Measurements from ENCODE around the gene RAPGEF2.
"Not testable (repeated sequence)": the region's sequence is repeated elsewhere in the genome, so short reads cannot be mapped to it uniquely, and the experiment has no call there.

The RAPGEF2 gene

GRCh38 chr4:159106636-159107035, 3.8 kb downstream of the RAPGEF2 start:
- H3K9me3 Mint-ChIP-seq = no peaks in the 10 kb centered on the region
- no peak for ATAC-seq (replicated peaks)
- H3K27me3 Mint-ChIP-seq = peaks cover 6 to 7% of the 10 kb centered on the region in 2 donors
- H3K36me3 Mint-ChIP-seq = peaks cover 0 to 1% of the 10 kb centered on the region in 2 donors
- H3K27ac Mint-ChIP-seq = no peak overlapping the region
- H3K4me1 Mint-ChIP-seq = peaks cover 29 to 42% of the 10 kb centered on the region in 2 donors
- no peak for DNase-seq
- no peak overlapping the region for H3K4me3 Mint-ChIP-seq

- Mint-ChIP-seq H3K4me3 (peak overlapping the region in 1 of 2 donors; percentile 3), H3K36me3 (peaks cover 0 to 1% of the 10 kb centered on the region in 2 donors), H3K27ac (no peak overlapping the region), H3K4me1 (peaks cover 25 to 35% of the 10 kb centered on the region in 2 donors), H3K9me3 (no peaks in the 10 kb centered on the region), H3K27me3 (peaks cover 0 to under 1% of the 10 kb centered on the region in 2 donors)
- no peak for ATAC-seq (replicated peaks)
- no peak for DNase-seq
Observed at GRCh38 chr4:159107203-159107925, 4.5 kb downstream of the RAPGEF2 start.

GRCh38 chr4:159108124-159108523, 5.2 kb downstream of the RAPGEF2 start:
- Mint-ChIP-seq H3K4me3 (no peak overlapping the region), H3K4me1 (peaks cover 25 to 34% of the 10 kb centered on the region in 2 donors), H3K27me3 (no peaks in the 10 kb centered on the region), H3K27ac (no peak overlapping the region), H3K9me3 (no peaks in the 10 kb centered on the region), H3K36me3 (peaks cover 0 to 3% of the 10 kb centered on the region in 2 donors)
- no peak for DNase-seq
- no peak for ATAC-seq (replicated peaks)

GRCh38 chr4:159110961-159111360, 8.1 kb downstream of the RAPGEF2 start:
- H3K9me3 Mint-ChIP-seq = no peaks in the 10 kb centered on the region
- peaks cover 10 to 17% of the 10 kb centered on the region in 2 donors for H3K4me1 Mint-ChIP-seq
- H3K4me3 Mint-ChIP-seq = no peak overlapping the region
- H3K36me3 Mint-ChIP-seq = peaks cover 4 to 9% of the 10 kb centered on the region in 2 donors
- no peak overlapping the region for H3K27ac Mint-ChIP-seq
- no peaks in the 10 kb centered on the region for H3K27me3 Mint-ChIP-seq
- ATAC-seq (replicated peaks) (no peak), DNase-seq (no peak)

- Mint-ChIP-seq H3K9me3 (no peaks in the 10 kb centered on the region), H3K36me3 (peaks cover 4 to 9% of the 10 kb centered on the region in 2 donors), H3K27me3 (no peaks in the 10 kb centered on the region), H3K4me1 (peaks cover 8 to 19% of the 10 kb centered on the region in 2 donors), H3K27ac (no peak overlapping the region), H3K4me3 (no peak overlapping the region)
- DNase-seq = no peak
- no peak for ATAC-seq (replicated peaks)
Observed at GRCh38 chr4:159111416-159111815, 8.5 kb downstream of the RAPGEF2 start.

GRCh38 chr4:159113366-159113765, 10.5 kb downstream of the RAPGEF2 start:
- not testable (repeated sequence) for H3K9me3 Mint-ChIP-seq; H3K36me3 Mint-ChIP-seq; ATAC-seq (replicated peaks); DNase-seq; H3K27ac Mint-ChIP-seq; H3K4me3 Mint-ChIP-seq; H3K27me3 Mint-ChIP-seq
- peaks cover 6 to 10% of the 10 kb centered on the region in 2 donors for H3K4me1 Mint-ChIP-seq

GRCh38 chr4:159116098-159116497, 13.2 kb downstream of the RAPGEF2 start:
- not testable (repeated sequence) for ATAC-seq (replicated peaks); H3K9me3 Mint-ChIP-seq; H3K4me3 Mint-ChIP-seq; DNase-seq; H3K36me3 Mint-ChIP-seq; H3K27me3 Mint-ChIP-seq; H3K27ac Mint-ChIP-seq
- H3K4me1 Mint-ChIP-seq = peaks cover 4 to 12% of the 10 kb centered on the region in 2 donors

GRCh38 chr4:159116693-159117092, 13.8 kb downstream of the RAPGEF2 start:
- H3K9me3 Mint-ChIP-seq; ATAC-seq (replicated peaks): not testable (repeated sequence)
- H3K36me3 Mint-ChIP-seq = peaks cover 6 to 13% of the 10 kb centered on the region in 2 donors

GRCh38 chr4:159117564-159117963, 14.7 kb downstream of the RAPGEF2 start:
- DNase-seq = no peak
- H3K27me3 Mint-ChIP-seq = no peaks in the 10 kb centered on the region
- ATAC-seq (replicated peaks) = no peak
- peaks cover 6 to 13% of the 10 kb centered on the region in 2 donors for H3K36me3 Mint-ChIP-seq
- no peak overlapping the region for H3K4me3 Mint-ChIP-seq
- H3K4me1 Mint-ChIP-seq = peaks cover 2 to 16% of the 10 kb centered on the region in 2 donors
- H3K27ac Mint-ChIP-seq = no peak overlapping the region
- H3K9me3 Mint-ChIP-seq = peaks cover 0 to 1% of the 10 kb centered on the region in 2 donors

More at GRCh38 chr4:159116693-159117092, 13.8 kb downstream of the RAPGEF2 start:
- H3K4me3 Mint-ChIP-seq, H3K27ac Mint-ChIP-seq, DNase-seq, H3K27me3 Mint-ChIP-seq: not testable (repeated sequence)
- H3K4me1 Mint-ChIP-seq = peaks cover 4 to 16% of the 10 kb centered on the region in 2 donors

- DNase-seq = no peak
- Mint-ChIP-seq H3K27me3 (no peaks in the 10 kb centered on the region), H3K27ac (no peak overlapping the region), H3K4me1 (peaks cover 2 to 17% of the 10 kb centered on the region in 2 donors), H3K36me3 (peaks cover 6 to 11% of the 10 kb centered on the region in 2 donors), H3K9me3 (peaks cover 0 to 1% of the 10 kb centered on the region in 2 donors), H3K4me3 (no peak overlapping the region)
- no peak for ATAC-seq (replicated peaks)
Observed at GRCh38 chr4:159117968-159118367, 15.1 kb downstream of the RAPGEF2 start.

- Mint-ChIP-seq H3K9me3 (peaks cover 0 to 1% of the 10 kb centered on the region in 2 donors), H3K36me3 (peaks cover 2 to 4% of the 10 kb centered on the region in 2 donors), H3K4me1 (peaks cover 4 to 17% of the 10 kb centered on the region in 2 donors), H3K4me3 (no peak overlapping the region), H3K27ac (no peak overlapping the region), H3K27me3 (no peaks in the 10 kb centered on the region)
- DNase-seq (no peak), ATAC-seq (replicated peaks) (no peak)
Observed at GRCh38 chr4:159121371-159121770, 18.5 kb downstream of the RAPGEF2 start.

GRCh38 chr4:159126716-159127115, 23.8 kb downstream of the RAPGEF2 start:
- Mint-ChIP-seq H3K27ac (no peak overlapping the region), H3K27me3 (no peaks in the 10 kb centered on the region), H3K4me1 (peaks cover 9 to 20% of the 10 kb centered on the region in 2 donors), H3K4me3 (no peak overlapping the region), H3K9me3 (no peaks in the 10 kb centered on the region), H3K36me3 (no peaks in the 10 kb centered on the region)
- ATAC-seq (replicated peaks) = no peak
- DNase-seq = no peak

- Mint-ChIP-seq H3K27ac (no peak overlapping the region), H3K9me3 (no peaks in the 10 kb centered on the region)
- no peak for ATAC-seq (replicated peaks)
Observed at GRCh38 chr4:159127745-159128518, 25.1 kb downstream of the RAPGEF2 start.

GRCh38 chr4:159129814-159130550, 27.1 kb downstream of the RAPGEF2 start:
- Mint-ChIP-seq H3K4me1 (peaks cover 18 to 32% of the 10 kb centered on the region in 2 donors), H3K27me3 (no peaks in the 10 kb centered on the region), H3K4me3 (no peak overlapping the region), H3K36me3 (peaks cover 2 to 3% of the 10 kb centered on the region in 2 donors), H3K27ac (no peak overlapping the region), H3K9me3 (no peaks in the 10 kb centered on the region)
- DNase-seq (no peak), ATAC-seq (replicated peaks) (no peak)

More at GRCh38 chr4:159127745-159128518, 25.1 kb downstream of the RAPGEF2 start:
- no peak for DNase-seq
- Mint-ChIP-seq H3K27me3 (no peaks in the 10 kb centered on the region), H3K36me3 (no peaks in the 10 kb centered on the region), H3K4me1 (peaks cover 12 to 25% of the 10 kb centered on the region in 2 donors), H3K4me3 (no peak overlapping the region)

Data from stimulated activated naive B cell treated with anti-CD40 and anti-IgM and Interleukin-4, amounts not matched to agents 10 μg/mL and 1 μg/mL and 100 μg/mL, for 72 hours (primary cell).